ENCODE measurements around the gene NACC2.

Gene NACC2

GRCh38 chr9:136052472-136052880, 42.6 kb downstream of the NACC2 start:
- Histone ChIP-seq H2AFZ (ENCODE audit: low read length) (no peak overlapping the region), H3K27me3 (ENCODE audit: insufficient read depth, low read length, poor library complexity, severe bottlenecking) (no peaks in the 10 kb centered on the region), H4K20me1 (ENCODE audit: insufficient read depth, low read length, poor library complexity, severe bottlenecking) (no peaks in the 10 kb centered on the region), H3K4me3 (ENCODE audit: low read length, poor library complexity, severe bottlenecking) (no peak overlapping the region), H3K9ac (ENCODE audit: low read depth, low read length, poor library complexity, severe bottlenecking) (no peak overlapping the region), H3F3A (ENCODE audit: low read depth) (no peaks in the 10 kb centered on the region), H3K79me2 (ENCODE audit: insufficient read depth, low read length) (no peaks in the 10 kb centered on the region), H3K4me1 (ENCODE audit: insufficient read depth, low read length, poor library complexity, severe bottlenecking) (no peaks in the 10 kb centered on the region), H3K36me3 (ENCODE audit: insufficient read depth, low read length) (no peaks in the 10 kb centered on the region), H3K9me3 (ENCODE audit: insufficient read depth, low read depth, low read length) (no peaks in the 10 kb centered on the region), H3K4me2 (ENCODE audit: low read depth, low read length, poor library complexity, severe bottlenecking) (no peak overlapping the region), H3K9me2 (replicated peaks; ENCODE audit: low read depth, low read length) (no peaks in the 10 kb centered on the region)
- TF ChIP-seq EZH2phosphoT487 (IDR thresholded peaks at IDR 0.05; ENCODE audit: borderline replicate concordance) (no peak), CTCF (conservative IDR thresholded peaks at IDR 0.05; ENCODE audit: low read length) (no peak)

GRCh38 chr9:136051837-136052471, 43.1 kb downstream of the NACC2 start:
- no peak overlapping the region for H2AFZ ChIP-seq (ENCODE audit: low read length)

GRCh38 chr9:136051453-136051836, 43.6 kb downstream of the NACC2 start:
- Histone ChIP-seq H3K9ac (ENCODE audit: low read depth, low read length, poor library complexity, severe bottlenecking) (no peak overlapping the region), H3K4me2 (ENCODE audit: low read depth, low read length, poor library complexity, severe bottlenecking) (no peak overlapping the region), H4K20me1 (ENCODE audit: insufficient read depth, low read length, poor library complexity, severe bottlenecking) (no peaks in the 10 kb centered on the region), H3F3A (ENCODE audit: low read depth) (no peaks in the 10 kb centered on the region), H3K4me1 (ENCODE audit: insufficient read depth, low read length, poor library complexity, severe bottlenecking) (no peaks in the 10 kb centered on the region), H3K27me3 (ENCODE audit: insufficient read depth, low read length, poor library complexity, severe bottlenecking) (no peaks in the 10 kb centered on the region), H3K4me3 (ENCODE audit: low read length, poor library complexity, severe bottlenecking) (no peak overlapping the region), H3K9me2 (replicated peaks; ENCODE audit: low read depth, low read length) (no peaks in the 10 kb centered on the region), H3K9me3 (ENCODE audit: insufficient read depth, low read depth, low read length) (no peaks in the 10 kb centered on the region), H3K79me2 (ENCODE audit: insufficient read depth, low read length) (no peaks in the 10 kb centered on the region), H3K36me3 (ENCODE audit: insufficient read depth, low read length) (no peaks in the 10 kb centered on the region), H2AFZ (ENCODE audit: low read length) (no peak overlapping the region)
- TF ChIP-seq EZH2phosphoT487 (IDR thresholded peaks at IDR 0.05; ENCODE audit: borderline replicate concordance) (no peak), CTCF (conservative IDR thresholded peaks at IDR 0.05; ENCODE audit: low read length) (no peak)

More at GRCh38 chr9:136051837-136052471, 43.1 kb downstream of the NACC2 start:
- no peak overlapping the region for H3K4me3 ChIP-seq (ENCODE audit: low read length, poor library complexity, severe bottlenecking)
- H3K27me3 ChIP-seq (ENCODE audit: insufficient read depth, low read length, poor library complexity, severe bottlenecking), result no peaks in the 10 kb centered on the region
- H3K9me3 ChIP-seq (ENCODE audit: insufficient read depth, low read depth, low read length), result no peaks in the 10 kb centered on the region
- no peaks in the 10 kb centered on the region for H3K79me2 ChIP-seq (ENCODE audit: insufficient read depth, low read length)
- no peaks in the 10 kb centered on the region for H4K20me1 ChIP-seq (ENCODE audit: insufficient read depth, low read length, poor library complexity, severe bottlenecking)
- H3K36me3 ChIP-seq (ENCODE audit: insufficient read depth, low read length), result no peaks in the 10 kb centered on the region
- no peaks in the 10 kb centered on the region for H3K4me1 ChIP-seq (ENCODE audit: insufficient read depth, low read length, poor library complexity, severe bottlenecking)
- H3F3A ChIP-seq (ENCODE audit: low read depth), result no peaks in the 10 kb centered on the region
- no peak overlapping the region for H3K4me2 ChIP-seq (ENCODE audit: low read depth, low read length, poor library complexity, severe bottlenecking)
- TF ChIP-seq CTCF (conservative IDR thresholded peaks at IDR 0.05; ENCODE audit: low read length) (no peak), EZH2phosphoT487 (IDR thresholded peaks at IDR 0.05; ENCODE audit: borderline replicate concordance) (no peak)
- H3K9ac ChIP-seq (ENCODE audit: low read depth, low read length, poor library complexity, severe bottlenecking), result no peak overlapping the region
- no peaks in the 10 kb centered on the region for H3K9me2 ChIP-seq (replicated peaks; ENCODE audit: low read depth, low read length)
